AG04449 (cell line): ENCODE results near the gene ST6GAL1.

Experiments used
- CTCF ChIA-PET: fragments of 350-600 bp; formaldehyde crosslinking; extraction: SDS; loops from one replicate; lab custom pipeline; 2021; ENCODE audit warnings: antibody characterized with exemption; lab: Yijun Ruan, JAX
- POLR2A ChIA-PET: fragments of 400-600, 350-600 bp; formaldehyde crosslinking; extraction: SDS; loops from one replicate; lab custom pipeline; 2020; ENCODE audit warnings: antibody characterized with exemption, inconsistent platforms; lab: Yijun Ruan, JAX
- DNase-seq: peaks from one replicate; pipeline ENCODE4 v3.0.0-alpha.2; 2010; ENCODE audit warnings: low read depth, low spot score
- H3K4me3 ChIP-seq: 2 replicates; pipeline ENCODE4 v1.5.1; 2011; ENCODE audit warnings: low read depth, mild to moderate bottlenecking, control low read depth, low read length
- CTCF ChIP-seq: IDR thresholded peaks from one replicate; pipeline ENCODE4 v1.5.1; 2011; ENCODE audit warnings: mild to moderate bottlenecking, moderate library complexity, low read length, control low read depth, inconsistent platforms; ENCODE audit not compliant: insufficient read depth; ENCODE audit errors: missing control alignments

Gene ST6GAL1

GRCh38 chr3:187079090-187080022 lies 149.0 kb downstream of the ST6GAL1 start:
- CTCF ChIA-PET: no interaction called here
- POLR2A ChIA-PET: no interaction called here
- no peak for DNase-seq
- no peak overlapping the region for H3K4me3 ChIP-seq
- no peak for TF ChIP-seq CTCF

DNA sequence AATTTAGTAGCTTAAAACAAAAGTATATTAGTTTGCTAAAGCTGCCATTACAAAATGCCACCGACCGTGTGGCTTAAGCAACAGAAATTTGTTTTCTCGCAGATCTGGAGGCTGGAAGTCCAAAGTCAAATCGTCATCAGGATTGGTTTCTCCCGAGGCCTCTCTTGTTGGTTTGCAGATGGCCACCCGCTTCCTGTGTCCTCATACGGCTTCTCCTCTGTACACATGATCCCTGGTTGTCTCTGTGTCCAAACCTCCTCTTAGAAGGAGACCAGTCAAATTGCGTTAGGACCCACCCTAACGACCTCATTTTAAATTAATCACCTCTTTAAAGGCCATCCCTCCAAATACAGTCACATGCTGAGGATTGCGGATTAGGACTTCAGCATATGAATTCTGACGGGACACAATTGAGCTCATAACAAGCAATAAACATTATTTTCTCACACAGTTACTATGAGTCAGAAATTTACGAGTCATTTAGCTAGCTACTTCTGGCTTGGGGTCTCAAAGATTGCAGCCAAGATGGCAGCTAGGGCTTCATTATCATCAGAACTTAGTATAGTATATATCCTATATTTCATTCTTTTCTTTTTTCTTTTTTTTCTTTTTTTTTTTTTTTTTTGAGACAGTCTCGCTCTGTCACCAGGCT lies 150.6 kb downstream of the ST6GAL1 start:
- TF ChIP-seq CTCF: no peak

DNA sequence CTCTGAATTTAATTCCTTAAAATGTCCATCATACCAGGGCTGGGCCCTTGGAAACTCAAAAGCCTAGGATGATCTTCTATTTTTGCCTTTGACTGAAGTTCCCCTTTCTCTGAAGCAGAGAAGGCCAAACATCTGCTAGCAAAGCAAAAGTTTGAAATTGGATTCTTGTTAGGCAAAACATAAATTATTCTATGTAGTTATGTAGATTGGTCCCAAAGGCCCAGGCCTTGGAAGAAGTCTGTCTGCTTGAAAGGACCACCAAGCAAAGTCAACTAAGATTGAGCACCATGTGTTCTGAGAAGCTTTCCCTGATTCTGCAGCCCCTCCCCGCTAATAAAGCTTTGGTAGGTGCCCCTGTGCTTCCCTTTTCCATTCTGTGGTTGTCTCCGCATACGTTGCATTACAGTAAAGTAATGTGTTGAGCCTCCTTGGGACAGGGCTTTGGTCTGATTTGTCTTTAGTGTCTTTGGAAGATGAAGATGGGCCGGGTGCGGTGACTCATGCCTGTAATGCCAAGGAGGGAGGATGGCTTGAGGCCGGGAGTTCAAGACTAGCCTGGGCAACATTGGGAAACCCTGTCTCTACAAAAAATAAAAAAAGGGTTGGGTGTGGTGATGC lies 152.5 kb downstream of the ST6GAL1 start:
- no peak for DNase-seq
- POLR2A ChIA-PET: no interaction called here
- TF ChIP-seq CTCF: no peak
- CTCF ChIA-PET: interaction anchor here (1.0 to 1.3 kb wide), 2 partner anchors 30 to 234 kb away, joined by 3 read pairs; no protein-coding TSS in a partner anchor
- no peak overlapping the region for H3K4me3 ChIP-seq

More for the DNA sequence above, 150.6 kb downstream of the ST6GAL1 start:
- ChIA-PET CTCF (no interaction called here), POLR2A (no interaction called here)
- no peak for DNase-seq
- H3K4me3 ChIP-seq: no peak overlapping the region

DNA sequence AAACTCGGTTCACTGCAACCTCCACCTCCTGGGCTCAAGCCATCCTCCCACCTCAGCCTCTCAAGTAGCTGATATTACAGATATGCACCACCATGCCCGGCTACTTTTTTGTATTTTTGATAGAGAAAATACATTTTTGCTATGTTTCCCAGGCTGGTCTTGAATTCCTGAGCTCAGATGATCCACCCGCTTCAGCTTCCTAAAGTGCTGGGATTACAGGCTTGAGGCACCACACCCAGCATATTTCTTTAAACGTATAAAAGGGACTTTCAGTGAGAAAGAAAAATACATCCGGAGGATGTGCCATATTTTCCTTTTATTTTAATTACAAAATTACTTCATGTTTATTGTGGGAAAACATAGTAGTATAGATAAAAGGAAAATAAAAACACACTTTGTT lies 153.8 kb downstream of the ST6GAL1 start:
- ChIA-PET CTCF (no interaction called here), POLR2A (no interaction called here)
- TF ChIP-seq CTCF: no peak
- H3K4me3 ChIP-seq: no peak overlapping the region
- no peak for DNase-seq

- POLR2A ChIA-PET: no interaction called here
- TF ChIP-seq CTCF: no peak
- DNase-seq: no peak
- H3K4me3 ChIP-seq: no peak overlapping the region
- CTCF ChIA-PET: no interaction called here
Measured at GRCh38 chr3:187084580-187084979, 154.3 kb downstream of the ST6GAL1 start.

- DNase-seq: no peak
- no peak for TF ChIP-seq CTCF
- CTCF ChIA-PET: no interaction called here
- POLR2A ChIA-PET: no interaction called here
- no peak overlapping the region for H3K4me3 ChIP-seq
Measured at GRCh38 chr3:187085021-187085666, 154.8 kb downstream of the ST6GAL1 start.
